ENCODE results near the gene ACSF3. TPM values are rescaled to one million over a fixed set of nuclear protein-coding genes. Genes with fewer than 3 reads are reported as not detected.

The ACSF3 gene
- total and polyA plus RNA-seq, 2 donors (not counting 1 experiment from before 2014, with no cell fraction given): 45.2 to 113 TPM

- no peak overlapping the region for H3K4me3 Mint-ChIP-seq
These were observed 90.5 kb downstream of the ACSF3 start for GRCh38 chr16:89183975-89184676.

GRCh38 chr16:89184677-89184932 is 91.0 kb downstream of the ACSF3 start:
- Histone ChIP-seq H3K27me3 (replicated peaks in 1 of 4; ENCODE audit: control extremely low read depth in 1 of 4, control insufficient read depth in 3 of 4, insufficient read depth in 4 of 4, low read length in 3 of 4) (no peaks in the 10 kb centered on the region), H3K4me3 (ENCODE audit: control extremely low read depth in 1 of 5, extremely low read depth in 1 of 5, insufficient read depth in 1 of 5, low read depth in 2 of 5, low read length in 4 of 5) (no peak overlapping the region), H3K4me2 (replicated peaks; ENCODE audit: low read depth, low read length, poor library complexity, severe bottlenecking) (no peak overlapping the region), H3K79me2 (ENCODE audit: control insufficient read depth, insufficient read depth, low read length) (no peaks in the 10 kb centered on the region), H3K4me1 (ENCODE audit: control insufficient read depth in 2 of 2, insufficient read depth in 2 of 2, low read length in 2 of 2) (no peaks in the 10 kb centered on the region), H3K27ac (ENCODE audit: low read length in 2 of 2) (no peak overlapping the region), H3K9me3 (ENCODE audit: control extremely low read depth in 1 of 3, control insufficient read depth in 2 of 3, insufficient read depth in 1 of 3, low read length in 2 of 3) (peaks cover 0 to 16% (median 0%) of the 10 kb centered on the region in 3 donors), H3K9ac (ENCODE audit: low read length) (no peak overlapping the region), H2AFZ (ENCODE audit: insufficient read depth, low read depth, low read length, poor library complexity, severe bottlenecking) (no peak overlapping the region), H4K20me1 (ENCODE audit: control insufficient read depth, insufficient read depth, low read length, poor library complexity, severe bottlenecking) (no peaks in the 10 kb centered on the region), H3K36me3 (replicated peaks in 1 of 2; ENCODE audit: control extremely low read depth in 1 of 2, control insufficient read depth in 1 of 2, extremely low read depth in 1 of 2, insufficient read depth in 2 of 2, low read length in 1 of 2) (no peaks in the 10 kb centered on the region)
- no peak for TF ChIP-seq CTCF (IDR thresholded peaks at IDR 0.05)
- whole genome bisulfite sequencing (ENCODE audit: insufficient coverage): 85% methylated on average over 9 of the region's 9 CpGs
- no peaks in the 10 kb centered on the region for H3K9me3 Mint-ChIP-seq (ENCODE audit: insufficient read depth)
- ChIA-PET POLR2A (no interaction called here), CTCF (no interaction called here)
- no peak overlapping the region for H3K4me3 Mint-ChIP-seq
- no peaks in the 10 kb centered on the region for H3K27me3 Mint-ChIP-seq
- no peaks in the 10 kb centered on the region for H3K4me1 Mint-ChIP-seq
- DNase-seq: no peak
- no peak for ATAC-seq (ENCODE audit: low read depth)
- intact Hi-C loops (cut with micrococcal nuclease): no loop called here
- peak overlapping the region; percentile 17 for H3K27ac Mint-ChIP-seq

More at GRCh38 chr16:89183975-89184676, 90.5 kb downstream of the ACSF3 start:
- ChIA-PET POLR2A (no interaction called here), CTCF (interaction anchor here (1.7 kb wide), 1 partner anchor 17 kb away, joined by 4 read pairs; no protein-coding TSS in a partner anchor)
- Histone ChIP-seq H3K9ac (ENCODE audit: low read length) (no peak overlapping the region), H3K79me2 (ENCODE audit: control insufficient read depth, insufficient read depth, low read length) (no peaks in the 10 kb centered on the region), H3K4me2 (replicated peaks; ENCODE audit: low read depth, low read length, poor library complexity, severe bottlenecking) (no peak overlapping the region), H3K4me1 (ENCODE audit: control insufficient read depth in 2 of 2, insufficient read depth in 2 of 2, low read length in 2 of 2) (no peaks in the 10 kb centered on the region), H4K20me1 (ENCODE audit: control insufficient read depth, insufficient read depth, low read length, poor library complexity, severe bottlenecking) (no peaks in the 10 kb centered on the region), H3K36me3 (replicated peaks in 1 of 2; ENCODE audit: control extremely low read depth in 1 of 2, control insufficient read depth in 1 of 2, extremely low read depth in 1 of 2, insufficient read depth in 2 of 2, low read length in 1 of 2) (no peaks in the 10 kb centered on the region), H3K4me3 (ENCODE audit: control extremely low read depth in 1 of 5, extremely low read depth in 1 of 5, insufficient read depth in 1 of 5, low read depth in 2 of 5, low read length in 4 of 5) (no peak overlapping the region), H3K9me3 (ENCODE audit: control extremely low read depth in 1 of 3, control insufficient read depth in 2 of 3, insufficient read depth in 1 of 3, low read length in 2 of 3) (peaks cover 0 to 16% (median 0%) of the 10 kb centered on the region in 3 donors), H3K27ac (ENCODE audit: low read length in 2 of 2) (no peak overlapping the region), H2AFZ (ENCODE audit: insufficient read depth, low read depth, low read length, poor library complexity, severe bottlenecking) (no peak overlapping the region), H3K27me3 (replicated peaks in 1 of 4; ENCODE audit: control extremely low read depth in 1 of 4, control insufficient read depth in 3 of 4, insufficient read depth in 4 of 4, low read length in 3 of 4) (peaks cover 0 to 2% (median 0%) of the 10 kb centered on the region in 4 experiments)
- intact Hi-C loops (cut with micrococcal nuclease): no loop called here
- TF ChIP-seq EZH2 (IDR thresholded peaks at IDR 0.05; ENCODE audit: borderline replicate concordance, insufficient read depth, low read depth, low read length, poor library complexity, severe bottlenecking) (no peak), CTCF (IDR thresholded peaks at IDR 0.05) (no peak)
- WGBS (ENCODE audit: insufficient coverage): 88% methylated on average over 24 of the region's 26 CpGs
- Mint-ChIP-seq H3K27me3 (no peaks in the 10 kb centered on the region), H3K4me1 (no peaks in the 10 kb centered on the region), H3K27ac (peak overlapping the region; percentile 17), H3K9me3 (ENCODE audit: insufficient read depth) (no peaks in the 10 kb centered on the region)
- ATAC-seq (ENCODE audit: low read depth): no peak
- no peak for DNase-seq

Data from B cell (primary cell).